Hematopoietic multipotent progenitor cell (in vitro differentiated cells): Measurements from ENCODE around the gene TSEN54. TPM values are rescaled to one million over a fixed set of nuclear protein-coding genes. Genes with fewer than 3 reads are reported as not detected.

ENCODE experiments used
- DNase-seq, 3 donors: peaks; one replicate each; pipeline ENCODE4 v3.0.0-alpha.2; 2011 to 2015; ENCODE audit warnings: low read depth in 2 of 3, low spot score in 2 of 3
- total RNA-seq: library from RNA; depleted of rRNA; stranded (reverse); fragments of >200 nt; gene quantifications from one replicate; pipeline ENCODE4 v1.2.3, GENCODE V29; 2012

TSEN54 gene
- total RNA-seq, 1 donor, result 30.2 TPM

- no peak for DNase-seq
Observed at GRCh38 chr17:75502721-75503329, 13.5 kb upstream of the TSEN54 start.

DNA sequence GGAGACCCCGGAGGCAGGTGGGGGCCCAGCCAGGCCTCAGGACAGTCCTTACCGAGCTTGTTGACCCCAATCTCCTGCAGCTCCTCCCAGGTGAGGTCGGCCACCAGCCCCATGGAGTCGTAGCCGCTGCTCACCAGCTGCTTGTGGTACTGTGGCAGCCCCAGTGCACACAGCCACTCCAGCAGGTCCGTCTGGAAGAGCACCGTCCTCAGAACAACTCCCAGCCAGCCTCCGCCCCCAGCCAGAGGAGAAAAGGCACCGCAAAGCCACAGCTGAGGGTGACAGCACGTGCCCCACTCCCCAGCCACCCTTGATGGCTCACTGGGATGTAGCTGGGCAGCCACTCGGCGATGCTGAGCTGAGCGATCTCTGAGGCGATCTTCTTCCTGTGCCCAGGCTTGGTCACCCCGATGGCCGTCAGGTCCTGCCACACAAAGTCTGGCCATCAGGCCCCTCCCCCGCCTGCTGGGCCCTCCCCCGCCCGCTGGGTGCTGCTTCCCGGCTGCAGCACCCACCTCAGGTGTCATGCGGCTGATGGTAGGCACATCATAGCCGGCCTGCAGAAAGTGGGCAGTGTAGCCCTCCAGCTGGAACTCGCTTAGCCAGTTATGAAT, 12.9 kb upstream of the TSEN54 start:
- DNase-seq, result no peak

- DNase-seq, result no peak
Observed at GRCh38 chr17:75503976-75504346, 12.4 kb upstream of the TSEN54 start.

- DNase-seq, result peak in 1 of 3 donors; percentile 53
Observed at GRCh38 chr17:75504347-75505151, 11.8 kb upstream of the TSEN54 start.

- DNase-seq, result no peak
Observed at GRCh38 chr17:75505152-75505409, 11.2 kb upstream of the TSEN54 start.

GRCh38 chr17:75505640-75506039, 10.7 kb upstream of the TSEN54 start:
- DNase-seq, result no peak

DNA sequence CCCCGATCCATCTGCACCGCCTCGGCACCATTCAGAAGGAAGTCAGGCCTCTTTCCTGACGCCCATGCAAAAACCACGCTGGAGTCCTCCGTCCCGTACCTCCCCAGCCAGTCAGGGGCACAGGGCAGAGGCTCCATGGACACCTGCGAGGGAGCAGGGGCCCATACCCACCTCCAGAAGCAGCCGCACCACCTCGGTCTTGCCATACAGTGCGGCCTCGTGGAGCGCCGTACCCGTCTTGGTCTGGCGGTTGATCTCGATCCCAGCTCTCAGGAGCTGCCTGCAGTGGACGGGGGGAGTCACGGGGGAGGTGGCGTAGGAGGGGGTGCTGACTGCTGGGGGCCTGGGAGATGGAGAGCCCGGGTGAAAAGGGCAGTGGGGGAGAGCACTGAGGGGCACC, 10.2 kb upstream of the TSEN54 start:
- no peak for DNase-seq

DNA sequence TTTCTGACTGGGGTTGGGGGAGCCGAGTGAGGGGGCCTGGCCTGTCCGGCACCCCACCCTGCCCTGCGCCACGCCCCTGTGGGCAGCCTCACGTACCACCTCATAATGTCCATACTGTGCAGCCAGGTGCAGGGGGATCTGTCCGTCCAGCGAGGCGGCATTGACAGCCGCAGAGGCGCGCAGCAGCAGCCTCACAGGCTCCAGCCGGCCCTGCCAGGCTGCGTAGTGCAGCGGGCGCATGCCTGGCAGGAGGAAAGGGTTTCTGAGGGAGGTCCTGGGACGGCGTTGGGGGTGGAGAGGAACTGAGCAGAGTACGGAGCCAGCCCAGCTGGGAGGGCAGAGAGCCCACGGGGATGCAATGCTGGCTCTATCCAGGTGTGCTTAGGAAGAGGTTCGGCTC, 9.4 kb upstream of the TSEN54 start:
- DNase-seq, result no peak

- no peak for DNase-seq
Observed at GRCh38 chr17:75507733-75508719, 8.3 kb upstream of the TSEN54 start.

DNA sequence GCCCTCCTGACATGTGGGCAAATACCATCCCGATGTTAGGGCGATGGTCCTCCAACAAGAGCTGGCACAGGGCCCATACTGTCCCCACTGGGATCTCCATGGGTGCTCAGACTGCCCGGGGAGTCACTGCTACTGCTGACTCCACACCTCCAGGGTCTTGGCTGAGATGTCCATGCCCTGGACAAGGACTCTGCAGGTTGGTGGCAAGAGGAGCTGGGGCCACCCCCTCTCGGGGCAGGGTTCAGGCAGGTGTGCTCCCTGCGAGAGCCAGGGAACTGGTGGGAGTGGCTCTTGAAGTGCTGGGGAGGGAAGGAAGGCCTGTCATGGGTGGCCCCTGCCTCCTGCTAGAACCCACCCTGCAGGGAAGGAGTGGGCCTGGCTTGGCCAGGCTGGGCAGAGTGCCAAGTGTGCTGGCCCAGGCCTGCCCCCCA, 7.4 kb upstream of the TSEN54 start:
- no peak for DNase-seq

- DNase-seq, result no peak
Observed at GRCh38 chr17:75509528-75510258, 6.6 kb upstream of the TSEN54 start.

GRCh38 chr17:75511270-75511609, 5.1 kb upstream of the TSEN54 start:
- DNase-seq, result no peak

DNA sequence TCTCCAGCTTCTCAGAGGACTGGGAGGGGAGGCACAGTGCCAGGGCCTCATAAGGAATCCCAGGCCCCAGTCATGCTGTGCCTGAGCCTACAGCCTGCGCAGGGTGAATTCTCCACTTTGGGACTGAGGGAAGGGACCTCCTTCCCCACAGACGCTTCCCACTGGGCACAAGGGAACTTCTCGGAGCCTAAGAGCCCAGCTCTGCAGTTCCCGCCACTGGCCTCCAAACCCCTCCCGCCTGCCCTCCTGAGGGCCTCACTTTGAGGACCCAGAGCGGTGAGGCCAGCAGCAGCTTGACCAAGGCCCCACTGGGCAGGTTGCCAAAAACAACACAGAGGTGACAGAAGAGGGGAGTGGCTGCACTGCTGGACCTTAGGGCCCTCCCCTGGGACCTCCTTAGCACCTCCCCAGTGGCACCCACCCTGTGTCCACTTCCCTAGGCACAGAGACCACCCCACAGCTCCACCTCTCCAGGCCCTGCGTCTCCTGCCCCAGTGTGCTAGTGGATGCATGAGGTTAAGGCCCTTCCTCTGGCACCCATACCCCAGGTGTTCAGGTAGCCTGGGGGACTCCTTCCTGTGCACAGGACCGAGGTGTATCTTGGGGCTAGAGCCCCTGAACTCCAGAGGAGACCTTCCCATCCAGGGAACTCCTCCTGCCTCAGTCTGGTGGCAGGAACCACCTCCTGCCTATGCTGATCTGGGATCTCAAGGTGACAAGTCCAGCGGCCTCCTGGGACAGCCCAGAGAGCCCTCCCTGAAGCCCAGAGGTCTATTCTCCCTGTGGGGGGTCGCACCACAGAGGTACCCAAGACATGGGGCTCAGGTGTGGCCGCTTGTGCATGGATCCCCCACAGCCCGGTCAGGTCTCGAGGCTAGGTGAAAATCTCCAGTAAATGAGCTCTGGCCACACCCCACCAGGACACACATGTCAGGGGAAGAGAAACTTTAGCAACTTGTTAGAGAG, 4.4 kb upstream of the TSEN54 start:
- DNase-seq, result no peak

DNA sequence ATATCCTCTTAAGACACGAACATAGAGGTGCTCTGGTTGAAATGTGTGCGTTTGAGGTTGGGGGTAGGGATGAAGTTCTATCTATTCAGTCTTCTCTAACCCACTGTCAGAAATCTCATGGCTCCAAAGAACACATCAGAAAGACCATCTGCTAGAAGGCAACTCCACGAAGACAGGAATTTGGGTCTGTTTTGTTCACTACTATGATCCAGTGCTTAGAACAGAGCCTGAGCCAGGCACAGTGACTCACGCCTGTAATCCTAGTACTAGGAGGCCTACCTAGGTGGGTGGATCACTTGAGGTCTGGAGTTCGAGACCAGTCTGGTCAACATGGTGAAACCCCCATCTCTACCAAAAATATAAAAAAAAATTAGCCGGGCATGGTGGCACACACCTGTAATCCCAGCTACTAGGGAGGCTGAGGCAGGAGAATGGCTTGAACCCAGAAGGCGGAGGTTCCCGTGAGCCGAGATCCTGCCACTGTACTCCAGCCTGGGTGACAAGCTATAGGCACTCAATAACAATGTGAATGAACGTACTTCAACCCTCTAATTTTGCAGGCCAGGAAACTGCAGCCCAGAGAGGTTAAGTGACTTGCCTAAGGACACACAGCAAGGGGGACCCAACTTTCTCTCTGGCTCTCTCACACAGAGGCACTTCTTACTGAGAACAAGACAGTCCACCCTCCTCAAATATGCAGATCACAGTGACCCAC, 3.2 kb upstream of the TSEN54 start:
- no peak for DNase-seq

GRCh38 chr17:75513641-75514000, 2.7 kb upstream of the TSEN54 start:
- DNase-seq, result no peak

- DNase-seq, result no peak
Observed at GRCh38 chr17:75514299-75514918, 1.9 kb upstream of the TSEN54 start.

DNA sequence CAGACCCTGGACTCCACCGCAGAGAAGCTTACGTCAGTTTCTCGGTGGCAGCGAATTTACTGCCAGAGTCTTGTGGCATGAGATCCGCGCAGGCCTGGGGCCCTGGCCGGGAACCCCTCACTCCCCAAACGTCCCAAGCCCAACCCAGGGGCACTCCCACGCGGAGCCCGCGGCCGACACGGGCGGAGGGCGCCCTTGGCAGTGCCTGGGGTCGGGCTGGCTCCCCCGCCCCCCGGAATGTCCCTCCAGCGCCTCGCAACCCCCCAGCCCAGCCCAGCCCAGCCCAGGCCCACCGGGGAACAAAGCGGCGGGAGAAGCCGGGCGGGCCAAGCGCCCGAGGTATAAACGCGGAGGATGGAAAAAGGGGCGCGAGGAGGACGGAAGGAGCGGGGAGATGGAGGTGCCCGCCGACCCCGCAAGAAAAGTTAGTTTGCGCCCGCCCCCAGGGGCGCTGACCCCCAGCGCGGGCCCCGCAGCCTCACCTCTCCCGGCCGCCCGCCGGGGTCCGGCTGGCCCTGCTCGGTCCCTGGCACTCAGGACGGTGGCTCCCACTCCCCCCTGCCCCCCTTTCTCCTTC, 1.3 kb upstream of the TSEN54 start:
- DNase-seq, result no peak
